GM10248 (cell line): ENCODE results near the gene STING1.

Source experiments
- CTCF ChIA-PET: fragments of 300-600 bp; sonication (Branson Sonifier 250); formaldehyde crosslinking; extraction: SDS; loops from one replicate; lab custom pipeline; 2021; ENCODE audit warnings: antibody characterized with exemption; lab: Yijun Ruan, JAX
- POLR2A ChIA-PET: fragments of 350-650 bp; sonication (Branson Sonifier 250); formaldehyde crosslinking; extraction: SDS; loops from one replicate; lab custom pipeline; 2020; ENCODE audit warnings: antibody characterized with exemption; lab: Yijun Ruan, JAX
- DNase-seq: peaks from one replicate; pipeline ENCODE4 v3.0.0; 2012; ENCODE audit errors: extremely low spot score
- TF ChIP-seq, protein P1 (sequence below): IDR thresholded peaks from 2 replicates; pipeline ENCODE4 v1.5.1; 2012; ENCODE audit warnings: mild to moderate bottlenecking, low read depth; ENCODE audit errors: extremely low read depth, missing control alignments, control extremely low read depth

The STING1 gene

DNA sequence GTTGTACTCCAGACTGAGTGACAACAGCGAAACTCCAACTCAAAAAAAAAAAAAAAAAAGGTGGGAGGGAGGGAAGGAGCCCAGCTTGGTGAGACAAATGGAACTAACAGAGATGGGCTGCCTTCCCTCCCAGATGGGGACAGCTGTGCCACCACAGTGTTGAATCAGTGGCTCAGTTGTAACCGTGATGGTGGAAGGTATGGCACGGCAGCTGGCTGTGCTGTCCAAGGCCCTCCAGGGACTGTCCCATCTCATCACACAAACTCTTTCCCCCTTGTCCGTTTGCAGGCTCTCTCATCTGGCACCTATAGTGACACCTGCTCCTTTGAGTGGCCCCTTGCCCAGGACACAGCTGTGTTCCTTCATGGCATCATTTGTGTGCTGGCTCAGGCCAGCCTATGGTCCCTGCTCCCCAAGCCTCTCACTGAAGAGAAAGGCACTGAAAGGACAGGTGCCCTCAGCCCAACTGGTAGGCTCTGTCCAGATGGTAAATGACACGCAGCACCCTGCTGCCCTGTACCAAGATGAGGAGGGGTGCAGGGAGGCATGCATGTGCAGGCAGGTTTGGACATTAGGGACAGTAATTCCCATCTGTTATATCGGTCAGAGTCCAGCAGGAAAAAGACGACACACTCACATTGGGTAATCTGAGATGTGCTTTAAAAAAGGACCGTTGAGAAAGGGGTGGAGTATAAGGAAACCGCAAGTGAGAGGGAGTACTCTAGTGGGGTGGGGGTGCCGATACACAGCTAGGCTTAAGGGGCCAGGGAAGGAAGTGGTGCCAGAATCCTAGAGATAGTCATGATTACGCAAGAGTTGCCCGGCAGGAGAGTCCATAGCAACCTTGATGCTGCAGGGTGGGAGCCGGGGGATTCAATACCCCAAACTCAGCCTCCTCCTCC is 7.4 kb downstream of the STING1 start:
- TF ChIP-seq, protein P1, sequence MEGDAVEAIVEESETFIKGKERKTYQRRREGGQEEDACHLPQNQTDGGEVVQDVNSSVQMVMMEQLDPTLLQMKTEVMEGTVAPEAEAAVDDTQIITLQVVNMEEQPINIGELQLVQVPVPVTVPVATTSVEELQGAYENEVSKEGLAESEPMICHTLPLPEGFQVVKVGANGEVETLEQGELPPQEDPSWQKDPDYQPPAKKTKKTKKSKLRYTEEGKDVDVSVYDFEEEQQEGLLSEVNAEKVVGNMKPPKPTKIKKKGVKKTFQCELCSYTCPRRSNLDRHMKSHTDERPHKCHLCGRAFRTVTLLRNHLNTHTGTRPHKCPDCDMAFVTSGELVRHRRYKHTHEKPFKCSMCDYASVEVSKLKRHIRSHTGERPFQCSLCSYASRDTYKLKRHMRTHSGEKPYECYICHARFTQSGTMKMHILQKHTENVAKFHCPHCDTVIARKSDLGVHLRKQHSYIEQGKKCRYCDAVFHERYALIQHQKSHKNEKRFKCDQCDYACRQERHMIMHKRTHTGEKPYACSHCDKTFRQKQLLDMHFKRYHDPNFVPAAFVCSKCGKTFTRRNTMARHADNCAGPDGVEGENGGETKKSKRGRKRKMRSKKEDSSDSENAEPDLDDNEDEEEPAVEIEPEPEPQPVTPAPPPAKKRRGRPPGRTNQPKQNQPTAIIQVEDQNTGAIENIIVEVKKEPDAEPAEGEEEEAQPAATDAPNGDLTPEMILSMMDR = no peak
- POLR2A ChIA-PET = no interaction called here
- CTCF ChIA-PET = interaction anchor here (1.4 to 1.6 kb wide), 2 partner anchors 10 to 16 kb away, joined by 3 read pairs; no protein-coding TSS in a partner anchor
- DNase-seq = no peak

- ChIA-PET CTCF (interaction anchor here (0.9 to 1.8 kb wide), 8 partner anchors 9 to 48 kb away, joined by 3 to 5 read pairs (median 4); partner anchors contain the start of gene STING1), POLR2A (no interaction called here)
- no peak for DNase-seq
Measured at GRCh38 chr5:139473565-139473964, 9.0 kb downstream of the STING1 start.

DNA sequence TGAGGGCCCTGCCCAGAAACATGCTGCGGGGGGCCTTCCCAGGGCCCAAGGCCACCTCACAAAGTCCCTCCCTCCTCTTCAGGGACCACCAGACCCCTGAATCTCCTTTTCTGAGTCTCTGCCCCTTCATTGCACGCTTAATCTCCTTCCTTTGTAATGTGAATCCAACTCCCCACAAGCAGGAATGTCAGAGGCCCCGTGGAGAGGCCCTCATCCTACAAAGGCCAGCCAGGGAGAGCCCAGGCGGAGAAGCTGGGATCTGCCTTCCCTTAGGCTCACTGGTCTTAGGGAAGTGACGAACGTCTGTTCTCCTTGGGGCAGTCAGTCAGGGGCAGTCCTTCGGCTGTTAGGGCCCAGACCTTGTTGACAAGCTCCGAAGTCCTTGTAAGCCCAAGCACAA is 9.5 kb downstream of the STING1 start:
- TF ChIP-seq, protein P1 = no peak
- no peak for DNase-seq
- CTCF ChIA-PET = interaction anchor here (0.6 to 1.8 kb wide), 9 partner anchors 9 to 47 kb away, joined by 3 to 5 read pairs (median 4); partner anchors contain the start of genes DNAJC18 and STING1

More at GRCh38 chr5:139473565-139473964, 9.0 kb downstream of the STING1 start:
- TF ChIP-seq, protein P1 = no peak

GRCh38 chr5:139472386-139473030 is 10.1 kb downstream of the STING1 start:
- DNase-seq = no peak
- ChIA-PET POLR2A (no interaction called here), CTCF (interaction anchor here (0.6 to 1.8 kb wide), 8 partner anchors 10 to 41 kb away, joined by 3 to 5 read pairs (median 4); partner anchors contain the start of genes DNAJC18 and STING1)
- TF ChIP-seq, protein P1 = no peak

More for the DNA sequence above, 9.5 kb downstream of the STING1 start:
- POLR2A ChIA-PET = no interaction called here

- ChIA-PET POLR2A (no interaction called here), CTCF (interaction anchor here (1.2 to 1.8 kb wide), 2 partner anchors 43 to 48 kb away, joined by 3 to 8 read pairs; no protein-coding TSS in a partner anchor)
- TF ChIP-seq, protein P1 = no peak
- no peak for DNase-seq
Measured at GRCh38 chr5:139470821-139471300, 11.7 kb downstream of the STING1 start, which contains the start of gene SMIM33. Gene SMIM33 (plus strand): TSS chr5:139471004. CDS start chr5:139471122, 118 bp downstream.
